Measurements from ENCODE around the gene ZNF493. TPM values are rescaled to one million over a fixed set of nuclear protein-coding genes. Genes with fewer than 3 reads are reported as not detected.

The ZNF493 gene
- total RNA-seq, 2 donors from 2014 or later, result 33.3 to 41.7 TPM

- Histone ChIP-seq H3K4me3 (no peak overlapping the region), H3K27me3 (replicated peaks; ENCODE audit: insufficient read depth) (no peaks in the 10 kb centered on the region), H3K27ac (no peak overlapping the region), H3K9me3 (no peaks in the 10 kb centered on the region), H3K36me3 (no peaks in the 10 kb centered on the region), H3K4me1 (ENCODE audit: control insufficient read depth in 1 of 2, low read depth in 2 of 2) (peaks cover 28 to 30% of the 10 kb centered on the region in 2 donors)
- DNase-seq (ENCODE audit: low spot score) (no peak), ATAC-seq (ENCODE audit: insufficient number of reproducible peaks, low FRiP score, low read depth) (no peak)
- TF ChIP-seq CTCF (IDR thresholded peaks at IDR 0.05), result no peak
These were observed 812 bp upstream of the ZNF493 start for GRCh38 chr19:21396121-21396520.

- Histone ChIP-seq H3K36me3 (no peaks in the 10 kb centered on the region), H3K27me3 (replicated peaks; ENCODE audit: insufficient read depth) (no peaks in the 10 kb centered on the region), H3K4me1 (ENCODE audit: control insufficient read depth in 1 of 2, low read depth in 2 of 2) (peaks cover 29 to 31% of the 10 kb centered on the region in 2 donors), H3K27ac (no peak overlapping the region), H3K4me3 (no peak overlapping the region), H3K9me3 (no peaks in the 10 kb centered on the region)
- no peak for DNase-seq (ENCODE audit: low spot score)
- TF ChIP-seq CTCF (IDR thresholded peaks at IDR 0.05), result no peak
- ATAC-seq (ENCODE audit: insufficient number of reproducible peaks, low FRiP score, low read depth), result no peak
These were observed 1.9 kb downstream of the ZNF493 start for GRCh38 chr19:21398851-21399250.

GRCh38 chr19:21402303-21402985 is 5.5 kb downstream of the ZNF493 start:
- no peaks in the 10 kb centered on the region for H3K27me3 ChIP-seq (replicated peaks; ENCODE audit: insufficient read depth)
- no peak overlapping the region for H3K4me3 ChIP-seq
- DNase-seq (ENCODE audit: low spot score) (no peak), ATAC-seq (ENCODE audit: insufficient number of reproducible peaks, low FRiP score, low read depth) (no peak)
- no peaks in the 10 kb centered on the region for H3K9me3 ChIP-seq
- peaks cover 3% of the 10 kb centered on the region for H3K36me3 ChIP-seq
- peaks cover 26 to 31% of the 10 kb centered on the region in 2 donors for H3K4me1 ChIP-seq (ENCODE audit: control insufficient read depth in 1 of 2, low read depth in 2 of 2)
- H3K27ac ChIP-seq, result no peak overlapping the region
- no peak for TF ChIP-seq CTCF (IDR thresholded peaks at IDR 0.05)

GRCh38 chr19:21410166-21410565 is 13.2 kb downstream of the ZNF493 start:
- no peaks in the 10 kb centered on the region for H3K27me3 ChIP-seq (replicated peaks; ENCODE audit: insufficient read depth)
- H3K36me3 ChIP-seq, result peaks cover 23% of the 10 kb centered on the region
- no peaks in the 10 kb centered on the region for H3K4me1 ChIP-seq (ENCODE audit: control insufficient read depth in 1 of 2, low read depth in 2 of 2)
- no peaks in the 10 kb centered on the region for H3K9me3 ChIP-seq
- H3K27ac ChIP-seq, result no peak overlapping the region
- ATAC-seq (ENCODE audit: insufficient number of reproducible peaks, low FRiP score, low read depth) (no peak), DNase-seq (ENCODE audit: low spot score) (no peak)
- H3K4me3 ChIP-seq, result no peak overlapping the region
- no peak for TF ChIP-seq CTCF (IDR thresholded peaks at IDR 0.05)

GRCh38 chr19:21422244-21422643 is 25.3 kb downstream of the ZNF493 start:
- Histone ChIP-seq H3K27ac (no peak overlapping the region), H3K9me3 (peaks cover 73% of the 10 kb centered on the region), H3K4me3 (no peak overlapping the region), H3K36me3 (peaks cover 6% of the 10 kb centered on the region), H3K27me3 (replicated peaks; ENCODE audit: insufficient read depth) (no peaks in the 10 kb centered on the region), H3K4me1 (ENCODE audit: control insufficient read depth in 1 of 2, low read depth in 2 of 2) (no peaks in the 10 kb centered on the region)
- TF ChIP-seq CTCF (IDR thresholded peaks at IDR 0.05), result no peak
- DNase-seq (ENCODE audit: low spot score) (no peak), ATAC-seq (ENCODE audit: insufficient number of reproducible peaks, low FRiP score, low read depth) (no peak)
